AG09309 (cell line): ENCODE measurements around the gene MYMK.

ENCODE experiments used
- DNase-seq: peaks from one replicate; pipeline ENCODE4 v3.0.0-alpha.2; 2010; ENCODE audit warnings: low read depth
- H3K4me3 ChIP-seq: 2 replicates; pipeline ENCODE4 v1.5.1; 2011; ENCODE audit warnings: mild to moderate bottlenecking, low read depth, low read length, moderate library complexity; ENCODE audit not compliant: control insufficient read depth
- CTCF ChIP-seq: IDR thresholded peaks from 2 replicates; pipeline ENCODE4 v1.5.1; 2011; ENCODE audit warnings: mild to moderate bottlenecking, low read depth, low read length, inconsistent platforms; ENCODE audit not compliant: insufficient read depth, control insufficient read depth; ENCODE audit errors: missing control alignments

Gene MYMK

DNA sequence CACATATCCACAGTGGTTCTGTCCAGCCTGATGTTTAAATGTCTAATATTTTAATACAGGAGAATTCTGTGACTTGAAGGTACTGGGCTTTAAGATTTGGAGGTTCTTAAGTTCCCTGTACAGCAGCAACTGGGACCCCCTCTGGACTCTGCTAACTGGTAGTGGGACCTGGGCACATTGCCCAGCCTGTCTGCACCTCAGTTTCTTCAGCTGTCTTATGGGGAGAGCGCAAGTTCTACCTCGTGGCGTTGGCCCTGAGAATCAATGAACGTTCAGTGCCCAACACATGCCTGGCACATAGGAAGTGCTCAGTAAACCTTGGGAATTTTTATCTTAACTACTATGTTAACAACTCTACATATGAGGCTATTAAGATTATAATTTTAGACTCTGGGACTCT lies 47.3 kb downstream of the MYMK start:
- H3K4me3 ChIP-seq, result no peak overlapping the region
- no peak for DNase-seq
- no peak for TF ChIP-seq CTCF

DNA sequence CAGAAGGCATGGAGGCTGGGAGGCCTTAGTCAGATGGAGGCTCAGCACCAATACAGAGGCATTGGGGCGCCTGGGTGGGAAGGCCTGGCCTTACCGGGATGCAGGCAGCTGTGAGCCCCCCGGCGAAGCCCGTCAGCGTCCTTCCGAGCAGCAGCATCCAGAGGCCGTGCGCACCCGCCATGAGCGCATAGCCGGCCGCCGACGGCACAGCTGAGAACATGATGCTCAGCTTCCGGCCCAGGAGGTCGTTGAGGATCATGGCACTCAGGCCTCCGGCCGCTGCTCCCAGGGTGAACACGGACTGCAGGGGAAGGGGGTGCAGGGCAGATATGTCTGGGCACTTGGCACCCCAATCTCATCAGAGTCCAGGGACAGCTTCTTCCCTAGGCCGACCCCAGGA lies 47.8 kb downstream of the MYMK start:
- no peak overlapping the region for H3K4me3 ChIP-seq
- DNase-seq, result no peak
- no peak for TF ChIP-seq CTCF

DNA sequence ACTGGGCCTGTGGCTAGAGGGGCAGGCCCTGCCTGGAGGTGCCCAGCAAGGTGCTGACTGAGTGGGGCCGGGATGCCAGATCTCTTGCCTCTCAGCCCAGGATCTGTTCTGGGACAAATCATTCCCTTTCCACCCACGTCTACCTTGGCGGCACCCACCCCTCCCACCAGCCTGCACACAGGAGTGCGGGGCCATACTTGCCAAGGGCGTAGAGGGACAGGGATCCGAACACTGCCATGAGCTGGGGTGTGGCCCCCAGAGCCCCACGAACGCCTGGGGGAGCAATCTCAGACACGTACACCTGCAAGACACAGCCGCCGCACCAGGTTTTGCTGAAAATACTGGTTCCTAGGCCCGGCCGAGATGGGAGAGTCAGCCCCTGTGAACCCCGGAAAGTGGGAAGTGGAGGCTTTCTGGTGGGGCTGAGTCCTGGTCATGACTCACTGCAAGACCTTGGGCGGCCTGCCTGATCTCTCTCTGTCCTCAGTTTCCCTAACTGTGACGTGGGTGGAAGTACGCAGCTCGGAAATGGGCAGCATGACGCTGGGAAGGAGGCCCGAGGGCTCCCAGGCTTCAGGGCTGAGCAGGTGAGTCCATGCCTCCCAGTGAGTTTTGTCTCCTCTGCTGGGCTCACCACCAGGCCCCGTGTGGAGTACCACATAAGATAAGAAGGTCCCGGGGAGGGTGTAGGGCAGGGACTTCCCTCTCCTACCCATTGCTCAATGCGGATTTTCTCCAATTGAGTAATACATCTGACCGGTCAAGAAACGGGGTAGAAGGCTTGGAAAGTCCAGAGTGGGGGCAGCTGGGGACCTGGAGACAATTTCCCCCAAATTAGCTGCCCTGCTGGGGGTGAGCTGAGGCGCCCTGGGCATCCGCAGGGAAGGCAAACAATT lies 48.5 kb downstream of the MYMK start:
- H3K4me3 ChIP-seq, result no peak overlapping the region
- DNase-seq, result no peak
- TF ChIP-seq CTCF, result no peak

GRCh38 chr9:133475292-133476012 lies 49.3 kb downstream of the MYMK start:
- TF ChIP-seq CTCF, result no peak
- DNase-seq, result no peak

DNA sequence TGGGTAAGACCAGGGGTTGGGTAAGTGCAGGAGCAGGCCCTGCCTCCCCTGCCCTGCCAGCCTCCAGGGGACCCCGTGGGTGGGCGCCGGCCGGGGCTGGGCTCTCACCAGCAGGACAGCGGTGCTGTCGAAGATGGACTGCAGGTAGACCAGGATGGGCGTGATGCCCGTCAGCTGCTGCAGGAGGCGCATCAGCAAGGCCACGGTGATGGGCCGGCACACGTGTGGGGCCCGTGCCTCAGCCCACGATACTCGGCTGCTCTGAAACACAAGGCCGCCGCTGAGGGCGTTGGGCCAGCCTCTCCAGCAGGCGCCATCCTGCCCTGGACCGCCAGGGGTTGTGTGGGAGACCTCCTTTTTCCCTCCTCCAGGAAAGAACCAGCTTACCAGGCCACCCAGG lies 49.9 kb downstream of the MYMK start:
- DNase-seq, result no peak
- no peak for TF ChIP-seq CTCF
- no peak overlapping the region for H3K4me3 ChIP-seq

More at GRCh38 chr9:133475292-133476012, 49.3 kb downstream of the MYMK start:
- H3K4me3 ChIP-seq, result no peak overlapping the region

- TF ChIP-seq CTCF, result no peak
- no peak for DNase-seq
- H3K4me3 ChIP-seq, result no peak overlapping the region
These were observed 50.5 kb downstream of the MYMK start for GRCh38 chr9:133474215-133474614.
